ACC112 (cell line): ENCODE results near the gene AHCYL1.

Source experiments
- H2AFZ ChIP-seq: fragments of 200-600 bp; sonication (generic); one replicate; pipeline ENCODE4 v1.6.0; 2017; ENCODE audit warnings: antibody characterized with exemption, low read length; ENCODE audit not compliant: unreplicated experiment
- H3K27ac ChIP-seq: fragments of 200-600 bp; sonication (generic); 2 replicates; pipeline ENCODE4 v1.5.1; 2014; ENCODE audit warnings: low read depth, mild to moderate bottlenecking, antibody characterized with exemption, low read length, moderate library complexity
- H3K27me3 ChIP-seq: fragments of 200-600 bp; sonication (generic); 2 replicates; pipeline ENCODE4 v1.6.1; 2014; ENCODE audit warnings: mild to moderate bottlenecking, antibody characterized with exemption, low read length, moderate library complexity, mixed read lengths; ENCODE audit not compliant: insufficient read depth
- H3K36me3 ChIP-seq: fragments of 200-600 bp; sonication (generic); 2 replicates; pipeline ENCODE4 v1.6.1; 2016; ENCODE audit warnings: mild to moderate bottlenecking, antibody characterized with exemption, low read length, moderate library complexity, mixed read lengths; ENCODE audit not compliant: insufficient read depth
- H3K4me1 ChIP-seq: fragments of 200-600 bp; sonication (generic); one replicate; pipeline ENCODE4 v1.6.1; 2016; ENCODE audit warnings: low read length, mixed read lengths; ENCODE audit not compliant: insufficient read depth, unreplicated experiment, control insufficient read depth
- H3K4me3 ChIP-seq: fragments of 200-600 bp; sonication (generic); 2 replicates; pipeline ENCODE4 v1.5.1; 2014; ENCODE audit warnings: mild to moderate bottlenecking, low read depth, low read length
- H3K79me2 ChIP-seq: fragments of 200-600 bp; sonication (generic); one replicate; pipeline ENCODE4 v1.6.0; 2016; ENCODE audit warnings: low read length; ENCODE audit not compliant: control insufficient read depth, unreplicated experiment, insufficient read depth

Gene AHCYL1

DNA sequence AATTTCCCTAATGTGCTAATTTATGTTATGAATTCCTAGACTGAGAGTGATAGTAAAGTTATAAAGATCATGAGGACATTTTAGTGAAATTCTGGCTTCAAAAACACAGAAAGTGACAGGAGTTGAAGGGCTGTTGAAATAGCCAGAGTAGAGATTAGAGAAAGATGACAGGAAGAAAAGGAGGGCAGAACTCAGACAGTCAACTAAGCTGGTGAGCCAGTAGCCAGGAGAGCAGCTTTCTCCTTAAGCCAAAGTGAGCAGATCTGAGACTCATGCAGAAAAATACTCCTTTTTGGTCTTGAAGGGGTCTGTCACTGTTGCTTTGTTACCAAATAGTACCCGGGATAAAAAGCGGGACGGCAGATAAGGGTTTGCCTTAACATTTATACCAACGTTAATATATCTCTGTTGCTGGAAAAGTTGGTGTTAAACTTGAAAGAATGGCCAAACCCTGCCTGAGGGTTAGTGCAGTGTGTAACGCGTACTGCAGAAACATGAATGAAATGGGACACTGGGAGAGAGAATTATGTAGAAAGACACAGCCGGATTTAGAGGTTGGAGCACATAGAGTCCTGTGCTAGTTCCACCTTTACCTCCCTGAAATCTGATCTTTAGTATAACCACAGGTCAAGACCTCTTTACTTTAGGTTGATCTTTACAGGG is 12.8 kb downstream of the AHCYL1 start:
- Histone ChIP-seq H3K36me3 (peaks cover 11% of the 10 kb centered on the region; the same call in 1 of the 2 replicates), H3K4me1 (peaks cover 18% of the 10 kb centered on the region), H3K27me3 (no peaks in the 10 kb centered on the region), H3K79me2 (peaks cover 78% of the 10 kb centered on the region), H2AFZ (no peak overlapping the region), H3K4me3 (no peak overlapping the region), H3K27ac (no peak overlapping the region)

DNA sequence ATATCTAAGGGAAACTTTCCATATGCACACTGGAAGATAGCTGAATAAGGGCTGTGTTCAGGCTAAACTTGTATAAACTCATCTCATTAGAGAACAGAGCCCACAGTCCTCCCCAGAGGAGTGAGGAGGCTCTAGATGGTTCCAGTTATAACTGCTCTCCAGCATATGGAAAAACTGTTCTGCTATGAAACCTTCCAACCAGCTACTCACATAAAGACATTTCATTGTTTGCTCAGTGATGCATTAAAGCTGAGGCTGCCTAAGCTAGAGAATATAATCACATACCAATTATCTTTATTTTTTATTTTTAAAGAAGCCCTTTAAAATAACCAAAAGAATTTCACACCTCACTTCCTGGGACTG is 13.3 kb downstream of the AHCYL1 start:
- H2AFZ ChIP-seq, result no peak overlapping the region
- H3K79me2 ChIP-seq, result peaks cover 73% of the 10 kb centered on the region
- H3K27ac ChIP-seq, result no peak overlapping the region
- H3K27me3 ChIP-seq, result no peaks in the 10 kb centered on the region
- peaks cover 11% of the 10 kb centered on the region; the same call in 1 of the 2 replicates for H3K36me3 ChIP-seq
- no peak overlapping the region for H3K4me3 ChIP-seq
- H3K4me1 ChIP-seq, result peaks cover 23% of the 10 kb centered on the region

GRCh38 chr1:110002695-110003094 is 18.1 kb downstream of the AHCYL1 start:
- no peak overlapping the region for H2AFZ ChIP-seq
- no peaks in the 10 kb centered on the region for H3K36me3 ChIP-seq
- peaks cover 41% of the 10 kb centered on the region for H3K4me1 ChIP-seq
- no peak overlapping the region for H3K4me3 ChIP-seq
- peaks cover 60% of the 10 kb centered on the region for H3K79me2 ChIP-seq
- H3K27ac ChIP-seq, result peak overlapping the region; percentile 87
- no peaks in the 10 kb centered on the region for H3K27me3 ChIP-seq

- H3K27ac ChIP-seq, result peak overlapping the region; percentile 87
- no peaks in the 10 kb centered on the region for H3K27me3 ChIP-seq
- H3K36me3 ChIP-seq, result 0 out of 2 replicates have a peak, but pooled peaks cover 3% of the 10 kb centered on the region
- peaks cover 41% of the 10 kb centered on the region for H3K4me1 ChIP-seq
- H3K4me3 ChIP-seq, result peak overlapping the region; percentile 67
- peaks cover 56% of the 10 kb centered on the region for H3K79me2 ChIP-seq
- no peak overlapping the region for H2AFZ ChIP-seq
Observed at GRCh38 chr1:110003747-110004428, 19.3 kb downstream of the AHCYL1 start.

GRCh38 chr1:110004583-110004982 is 20.0 kb downstream of the AHCYL1 start:
- Histone ChIP-seq H3K27ac (peak overlapping the region; percentile 87), H3K4me1 (peaks cover 41% of the 10 kb centered on the region), H3K79me2 (peaks cover 56% of the 10 kb centered on the region), H3K27me3 (no peaks in the 10 kb centered on the region), H2AFZ (no peak overlapping the region), H3K36me3 (peaks cover 10% of the 10 kb centered on the region), H3K4me3 (peak overlapping the region; percentile 67)

DNA sequence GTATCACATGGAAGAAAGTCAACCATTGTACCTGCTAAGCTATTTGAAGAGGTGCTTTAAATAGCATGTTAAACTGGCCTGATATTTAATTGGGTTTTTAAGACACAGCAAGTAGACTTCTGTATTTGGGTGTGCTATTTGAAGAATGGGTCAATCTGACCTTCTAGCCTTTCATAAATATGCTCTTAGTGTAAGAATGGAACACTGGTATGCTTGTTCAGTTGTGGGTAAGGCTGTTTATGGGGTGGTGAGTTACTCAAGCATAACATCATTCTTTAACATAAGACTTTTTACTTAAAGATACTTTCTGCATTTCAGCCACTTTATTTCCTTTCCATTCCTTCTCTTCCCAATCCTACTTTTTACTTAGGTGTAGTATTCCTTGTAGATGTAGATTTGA is 21.4 kb downstream of the AHCYL1 start:
- H3K4me1 ChIP-seq, result peaks cover 41% of the 10 kb centered on the region
- H3K27ac ChIP-seq, result no peak overlapping the region
- 0 out of 2 replicates have a peak overlapping the region, but pooled peaks have one; percentile 67 for H3K4me3 ChIP-seq
- H3K36me3 ChIP-seq, result peaks cover 24% of the 10 kb centered on the region
- H3K27me3 ChIP-seq, result no peaks in the 10 kb centered on the region
- H3K79me2 ChIP-seq, result peaks cover 45% of the 10 kb centered on the region
- no peak overlapping the region for H2AFZ ChIP-seq

DNA sequence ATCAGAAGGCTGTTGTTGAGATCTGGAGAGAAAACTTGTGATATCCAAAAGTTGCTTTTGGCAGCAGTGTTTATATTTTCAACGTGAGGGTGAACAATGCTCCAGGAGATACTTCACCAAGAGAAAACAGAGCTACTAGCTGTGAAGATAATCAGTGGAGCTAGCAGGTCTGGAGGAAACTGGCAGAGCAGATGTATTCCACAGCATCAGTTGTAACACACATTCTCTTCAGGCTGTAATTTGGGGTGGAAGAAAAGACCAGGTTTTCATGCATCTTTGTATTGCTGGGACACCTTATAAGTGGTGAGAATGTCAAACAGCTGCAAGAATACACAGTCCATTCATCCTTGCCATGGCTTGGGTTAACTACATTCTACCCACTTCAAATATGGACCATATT is 22.0 kb downstream of the AHCYL1 start:
- Histone ChIP-seq H3K79me2 (peaks cover 42% of the 10 kb centered on the region), H3K4me1 (peaks cover 41% of the 10 kb centered on the region), H3K27ac (no peak overlapping the region)

GRCh38 chr1:110007046-110007830 is 22.7 kb downstream of the AHCYL1 start:
- H2AFZ ChIP-seq, result no peak overlapping the region
- H3K4me3 ChIP-seq, result no peak overlapping the region
- peaks cover 40% of the 10 kb centered on the region for H3K79me2 ChIP-seq
- peaks cover 39% of the 10 kb centered on the region for H3K4me1 ChIP-seq
- peaks cover 33% of the 10 kb centered on the region for H3K36me3 ChIP-seq
- no peaks in the 10 kb centered on the region for H3K27me3 ChIP-seq
- H3K27ac ChIP-seq, result no peak overlapping the region

More for the DNA sequence above, 22.0 kb downstream of the AHCYL1 start:
- Histone ChIP-seq H3K4me3 (no peak overlapping the region), H3K36me3 (peaks cover 27% of the 10 kb centered on the region), H2AFZ (no peak overlapping the region), H3K27me3 (no peaks in the 10 kb centered on the region)

- H3K27ac ChIP-seq, result no peak overlapping the region
- H3K36me3 ChIP-seq, result peaks cover 44% of the 10 kb centered on the region
- H3K4me1 ChIP-seq, result peaks cover 23% of the 10 kb centered on the region
Observed at GRCh38 chr1:110008971-110009565, 24.5 kb downstream of the AHCYL1 start.

GRCh38 chr1:110011527-110012041 is 27.0 kb downstream of the AHCYL1 start:
- Histone ChIP-seq H3K4me1 (no peaks in the 10 kb centered on the region), H3K36me3 (peaks cover 62% of the 10 kb centered on the region), H3K27ac (no peak overlapping the region), H3K27me3 (no peaks in the 10 kb centered on the region), H2AFZ (no peak overlapping the region), H3K4me3 (no peak overlapping the region), H3K79me2 (peaks cover 19% of the 10 kb centered on the region)

More at GRCh38 chr1:110008971-110009565, 24.5 kb downstream of the AHCYL1 start:
- Histone ChIP-seq H2AFZ (no peak overlapping the region), H3K79me2 (peaks cover 40% of the 10 kb centered on the region), H3K4me3 (no peak overlapping the region), H3K27me3 (no peaks in the 10 kb centered on the region)
